ENCODE data around the gene CDK6.

GRCh38 chr7:92790992-92791391, 45.4 kb downstream of the CDK6 start:
- no peak for TF ChIP-seq EZH2 (IDR thresholded peaks at IDR 0.05; ENCODE audit: insufficient read depth, poor library complexity, severe bottlenecking)
- no peak for TF ChIP-seq EZH2phosphoT487 (IDR thresholded peaks at IDR 0.05; ENCODE audit: insufficient read depth, low read depth)

All from GM23248 (cell line).